ENCODE measurements around the gene ZNF540. TPM values are rescaled to one million over a fixed set of nuclear protein-coding genes. Genes with fewer than 3 reads are reported as not detected.
"Not testable (repeated sequence)": the region's sequence is repeated elsewhere in the genome, so short reads cannot be mapped to it uniquely, and the experiment has no call there.

ZNF540 gene
- total RNA-seq, 1 experiment from 2014 or later = 8.7 TPM

GRCh38 chr19:37594982-37595382 lies 306 bp downstream of the ZNF540 start:
- Histone ChIP-seq H3K4me1 (ENCODE audit: low read length) (peaks cover 12% of the 10 kb centered on the region), H4K20me1 (ENCODE audit: insufficient read depth, low read depth, low read length) (no peaks in the 10 kb centered on the region), H3K4me2 (ENCODE audit: low read depth, low read length, poor library complexity, severe bottlenecking) (peak overlapping the region; percentile 86), H3K9me3 (ENCODE audit: low read length) (peaks cover 4% of the 10 kb centered on the region; the same call in 1 of the 2 replicates), H3K9ac (ENCODE audit: low read length) (peak overlapping the region; percentile 85), H3K79me2 (ENCODE audit: low read length) (peaks cover 13% of the 10 kb centered on the region), H3K4me3 (ENCODE audit: low read length) (peak overlapping the region; percentile 97), H3K36me3 (ENCODE audit: insufficient read depth, low read length) (peaks cover 21% of the 10 kb centered on the region), H2AFZ (ENCODE audit: low read length) (peak overlapping the region; percentile 98), H3K27ac (ENCODE audit: low read length) (no peak overlapping the region), H3K27me3 (ENCODE audit: low read length) (no peaks in the 10 kb centered on the region), H3K9me2 (replicated peaks; ENCODE audit: insufficient read depth, low read length) (no peaks in the 10 kb centered on the region)
- DNase-seq = peak; percentile 83

- Histone ChIP-seq H3K9ac (ENCODE audit: low read length) (no peak overlapping the region), H3K27me3 (ENCODE audit: low read length) (no peaks in the 10 kb centered on the region), H3K4me2 (ENCODE audit: low read depth, low read length, poor library complexity, severe bottlenecking) (no peak overlapping the region), H3K36me3 (ENCODE audit: insufficient read depth, low read length) (peaks cover 59% of the 10 kb centered on the region), H3K4me3 (ENCODE audit: low read length) (no peak overlapping the region), H3K27ac (ENCODE audit: low read length) (no peak overlapping the region), H3K4me1 (ENCODE audit: low read length) (no peaks in the 10 kb centered on the region), H3K79me2 (ENCODE audit: low read length) (0 out of 2 replicates have a peak, but pooled peaks cover 6% of the 10 kb centered on the region), H2AFZ (ENCODE audit: low read length) (no peak overlapping the region), H4K20me1 (ENCODE audit: insufficient read depth, low read depth, low read length) (no peaks in the 10 kb centered on the region), H3K9me3 (ENCODE audit: low read length) (peaks cover 59% of the 10 kb centered on the region), H3K9me2 (replicated peaks; ENCODE audit: insufficient read depth, low read length) (no peaks in the 10 kb centered on the region)
- DNase-seq = no peak
These were observed 40.7 kb downstream of the ZNF540 start for GRCh38 chr19:37635076-37636056.

GRCh38 chr19:37654118-37654517 lies 59.4 kb downstream of the ZNF540 start:
- no peaks in the 10 kb centered on the region for H4K20me1 ChIP-seq (ENCODE audit: insufficient read depth, low read depth, low read length)
- H3K4me3 ChIP-seq (ENCODE audit: low read length) = peak overlapping the region; percentile 92
- no peaks in the 10 kb centered on the region for H3K9me2 ChIP-seq (replicated peaks; ENCODE audit: insufficient read depth, low read length)
- no peak for DNase-seq
- peaks cover 59% of the 10 kb centered on the region for H3K79me2 ChIP-seq (ENCODE audit: low read length)
- peaks cover 30% of the 10 kb centered on the region for H3K9me3 ChIP-seq (ENCODE audit: low read length)
- peak overlapping the region; percentile 88 for H3K4me2 ChIP-seq (ENCODE audit: low read depth, low read length, poor library complexity, severe bottlenecking)
- H2AFZ ChIP-seq (ENCODE audit: low read length) = peak overlapping the region; percentile 90
- H3K36me3 ChIP-seq (ENCODE audit: insufficient read depth, low read length) = peaks cover 41% of the 10 kb centered on the region
- peaks cover 15% of the 10 kb centered on the region for H3K4me1 ChIP-seq (ENCODE audit: low read length)
- peak overlapping the region; percentile 73 for H3K27ac ChIP-seq (ENCODE audit: low read length)
- H3K27me3 ChIP-seq (ENCODE audit: low read length) = no peaks in the 10 kb centered on the region
- H3K9ac ChIP-seq (ENCODE audit: low read length) = peak overlapping the region; percentile 94

- peak; percentile 83 for DNase-seq
- Histone ChIP-seq H4K20me1 (ENCODE audit: insufficient read depth, low read depth, low read length) (no peaks in the 10 kb centered on the region), H3K9ac (ENCODE audit: low read length) (peak overlapping the region; percentile 94), H3K79me2 (ENCODE audit: low read length) (peaks cover 54% of the 10 kb centered on the region), H3K27me3 (ENCODE audit: low read length) (no peaks in the 10 kb centered on the region), H3K27ac (ENCODE audit: low read length) (peak overlapping the region; percentile 73), H3K9me2 (replicated peaks; ENCODE audit: insufficient read depth, low read length) (no peaks in the 10 kb centered on the region), H3K4me2 (ENCODE audit: low read depth, low read length, poor library complexity, severe bottlenecking) (peak overlapping the region; percentile 88), H3K36me3 (ENCODE audit: insufficient read depth, low read length) (peaks cover 35% of the 10 kb centered on the region), H3K9me3 (ENCODE audit: low read length) (peaks cover 31% of the 10 kb centered on the region), H3K4me1 (ENCODE audit: low read length) (peaks cover 15% of the 10 kb centered on the region), H3K4me3 (ENCODE audit: low read length) (peak overlapping the region; percentile 92), H2AFZ (ENCODE audit: low read length) (peak overlapping the region; percentile 90)
These were observed 60.1 kb downstream of the ZNF540 start for GRCh38 chr19:37654629-37655300.

- peak within 1 kb of the TSS; percentile 88 for H3K4me2 ChIP-seq (ENCODE audit: low read depth, low read length, poor library complexity, severe bottlenecking)
- no peaks in the 10 kb centered on the region for H3K9me2 ChIP-seq (replicated peaks; ENCODE audit: insufficient read depth, low read length)
- peak within 1 kb of the TSS; percentile 94 for H3K9ac ChIP-seq (ENCODE audit: low read length)
- no peaks in the 10 kb centered on the region for H3K27me3 ChIP-seq (ENCODE audit: low read length)
- peak; percentile 92 for DNase-seq
- H3K36me3 ChIP-seq (ENCODE audit: insufficient read depth, low read length) = peaks cover 30% of the 10 kb centered on the region
- H3K9me3 ChIP-seq (ENCODE audit: low read length) = peaks cover 31% of the 10 kb centered on the region
- H3K79me2 ChIP-seq (ENCODE audit: low read length) = peaks cover 49% of the 10 kb centered on the region
- peak within 1 kb of the TSS; percentile 92 for H3K4me3 ChIP-seq (ENCODE audit: low read length)
- peak within 1 kb of the TSS; percentile 90 for H2AFZ ChIP-seq (ENCODE audit: low read length)
- H3K4me1 ChIP-seq (ENCODE audit: low read length) = peaks cover 15% of the 10 kb centered on the region
- no peaks in the 10 kb centered on the region for H4K20me1 ChIP-seq (ENCODE audit: insufficient read depth, low read depth, low read length)
- H3K27ac ChIP-seq (ENCODE audit: low read length) = peak within 1 kb of the TSS; percentile 73
These were observed 60.6 kb downstream of the ZNF540 start, which contains the start of gene ZFP30 for GRCh38 chr19:37655301-37655688. TSS of gene ZFP30 (minus strand) at chr19:37655465. CDS start at chr19:37647822, 7,643 bp downstream.

- Histone ChIP-seq H3K79me2 (ENCODE audit: low read length) (peaks cover 43% of the 10 kb centered on the region), H2AFZ (ENCODE audit: low read length) (peak overlapping the region; percentile 90), H3K4me3 (ENCODE audit: low read length) (peak overlapping the region; percentile 92)
These were observed 61.2 kb downstream of the ZNF540 start for GRCh38 chr19:37655689-37656371.

GRCh38 chr19:37657157-37657556 lies 62.5 kb downstream of the ZNF540 start:
- not testable (repeated sequence) for H4K20me1 ChIP-seq (ENCODE audit: insufficient read depth, low read depth, low read length); H3K27ac ChIP-seq (ENCODE audit: low read length); H3K9ac ChIP-seq (ENCODE audit: low read length); DNase-seq; H2AFZ ChIP-seq (ENCODE audit: low read length); H3K4me2 ChIP-seq (ENCODE audit: low read depth, low read length, poor library complexity, severe bottlenecking); H3K4me3 ChIP-seq (ENCODE audit: low read length); H3K9me2 ChIP-seq (replicated peaks; ENCODE audit: insufficient read depth, low read length); H3K27me3 ChIP-seq (ENCODE audit: low read length)
- Histone ChIP-seq H3K4me1 (ENCODE audit: low read length) (peaks cover 15% of the 10 kb centered on the region), H3K79me2 (ENCODE audit: low read length) (peaks cover 30% of the 10 kb centered on the region), H3K36me3 (ENCODE audit: insufficient read depth, low read length) (peaks cover 13% of the 10 kb centered on the region; the same call in 1 of the 2 replicates), H3K9me3 (ENCODE audit: low read length) (peaks cover 22% of the 10 kb centered on the region)

More at GRCh38 chr19:37655689-37656371, 61.2 kb downstream of the ZNF540 start:
- Histone ChIP-seq H3K27ac (ENCODE audit: low read length) (peak overlapping the region; percentile 73), H3K36me3 (ENCODE audit: insufficient read depth, low read length) (peaks cover 25% of the 10 kb centered on the region), H3K9ac (ENCODE audit: low read length) (peak overlapping the region; percentile 94), H4K20me1 (ENCODE audit: insufficient read depth, low read depth, low read length) (no peaks in the 10 kb centered on the region), H3K4me1 (ENCODE audit: low read length) (peaks cover 15% of the 10 kb centered on the region), H3K4me2 (ENCODE audit: low read depth, low read length, poor library complexity, severe bottlenecking) (peak overlapping the region; percentile 88), H3K27me3 (ENCODE audit: low read length) (no peaks in the 10 kb centered on the region), H3K9me3 (ENCODE audit: low read length) (peaks cover 30% of the 10 kb centered on the region), H3K9me2 (replicated peaks; ENCODE audit: insufficient read depth, low read length) (no peaks in the 10 kb centered on the region)
- DNase-seq = peak; percentile 94
